AG10803 (cell line): Measurements from ENCODE around the gene ACAP3.

Source experiments
- DNase-seq: peaks from one replicate; pipeline ENCODE4 v3.0.0; 2010; ENCODE audit warnings: low read depth
- H3K4me3 ChIP-seq: 2 replicates; pipeline ENCODE4 v1.5.1; 2011; ENCODE audit warnings: mild to moderate bottlenecking, low read length, control low read depth
- CTCF ChIP-seq: conservative IDR thresholded peaks from 2 replicates; pipeline ENCODE4 v1.5.1; 2011; ENCODE audit warnings: mild to moderate bottlenecking, low read length, control low read depth, inconsistent platforms

The ACAP3 gene

GRCh38 chr1:1338278-1338677 lies 30.5 kb upstream of the ACAP3 start:
- DNase-seq: no peak
- no peak for TF ChIP-seq CTCF
- H3K4me3 ChIP-seq: no peak overlapping the region

- no peak for DNase-seq
- no peak for TF ChIP-seq CTCF
- H3K4me3 ChIP-seq: no peak overlapping the region
Observed at GRCh38 chr1:1337793-1338147, 30.0 kb upstream of the ACAP3 start.

- no peak for DNase-seq
- H3K4me3 ChIP-seq: no peak overlapping the region
- no peak for TF ChIP-seq CTCF
Observed at GRCh38 chr1:1336931-1337792, 29.4 kb upstream of the ACAP3 start.

- no peak overlapping the region for H3K4me3 ChIP-seq
- TF ChIP-seq CTCF: no peak
- DNase-seq: no peak
Observed at GRCh38 chr1:1336446-1336845, 28.7 kb upstream of the ACAP3 start.

DNA sequence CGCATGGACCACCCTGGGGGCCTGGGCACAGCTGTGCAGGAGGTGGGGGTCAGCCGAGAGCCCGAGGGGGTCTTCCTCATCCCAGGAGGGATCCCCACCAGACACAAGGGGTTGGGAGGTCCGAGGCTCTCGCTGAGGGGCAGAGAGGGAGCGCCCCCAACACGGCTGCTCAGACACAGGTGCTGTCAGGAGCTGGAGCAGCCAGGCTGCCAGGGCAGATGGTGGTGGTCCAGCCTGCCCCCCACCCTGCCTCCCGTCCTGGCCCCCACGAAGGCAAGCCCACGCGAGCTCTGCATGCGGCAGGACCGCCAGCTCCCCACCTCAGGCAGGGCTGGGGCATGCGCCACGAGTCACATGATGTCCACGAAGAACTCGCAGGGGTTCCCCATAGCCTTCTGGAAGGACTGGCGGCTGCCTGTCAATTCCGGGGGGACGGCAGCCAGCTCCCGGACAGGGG lies 28.1 kb upstream of the ACAP3 start:
- TF ChIP-seq CTCF: no peak
- no peak for DNase-seq
- H3K4me3 ChIP-seq: no peak overlapping the region

DNA sequence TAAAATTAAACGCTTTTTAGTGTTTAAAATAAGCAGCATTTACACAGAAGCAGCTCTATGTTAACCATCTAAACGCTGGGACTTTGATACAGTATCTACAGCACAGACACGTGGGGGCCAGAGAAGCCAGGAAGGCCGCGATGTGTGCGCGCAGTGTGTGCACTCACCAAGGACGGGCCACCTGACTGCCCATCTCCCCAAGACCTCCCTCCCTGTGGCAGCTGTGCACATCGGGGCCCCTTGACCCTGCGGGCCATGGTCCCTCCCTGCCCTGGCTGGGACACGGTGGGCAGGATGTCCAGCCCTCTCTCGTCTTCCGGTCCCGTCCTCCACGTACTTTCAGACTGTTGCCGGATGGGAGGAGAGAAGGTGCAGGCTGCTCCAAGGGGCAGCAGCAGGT lies 27.6 kb upstream of the ACAP3 start:
- no peak for DNase-seq
- H3K4me3 ChIP-seq: no peak overlapping the region
- TF ChIP-seq CTCF: no peak

DNA sequence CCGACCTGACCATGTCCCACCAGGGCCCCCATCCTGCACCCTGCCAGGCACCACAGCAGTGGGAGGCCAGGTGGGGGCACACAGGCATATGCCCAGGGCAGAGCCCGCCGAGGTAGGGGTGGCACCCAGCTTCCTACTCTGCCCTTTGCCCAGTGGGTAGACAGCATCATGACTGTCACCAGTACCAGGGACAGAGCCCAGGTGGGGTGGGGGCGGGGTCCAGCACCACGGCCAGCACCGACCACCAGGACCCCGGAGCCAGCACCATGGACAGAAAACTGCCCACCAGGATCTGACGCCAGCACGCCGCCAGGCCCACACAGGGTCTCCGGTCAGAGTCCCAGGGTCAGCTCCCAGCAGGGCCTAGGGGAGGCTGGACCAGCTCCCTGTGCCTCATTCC lies 27.1 kb upstream of the ACAP3 start:
- TF ChIP-seq CTCF: no peak
- DNase-seq: no peak
- H3K4me3 ChIP-seq: no peak overlapping the region
